A549 (cell line): ENCODE data around the gene ZNF581. TPM values are rescaled to one million over a fixed set of nuclear protein-coding genes. Genes with fewer than 3 reads are reported as not detected.

Source experiments
- ATAC-seq, 2 experiments: fragments of 200-7000 bp in 1 of 2; fragments of >200 bp in 1 of 2; cut with Nextera tagmentation in 1 of 2; cut with Tn5 transposase in 1 of 2; 3 replicates each; pipeline versions ENCODE4 v1.8.0 to v1.9.1; 2018 to 2020; ENCODE audit warnings: mild to moderate bottlenecking in 1 of 2, moderate library complexity in 1 of 2
- CTCF ChIA-PET: fragments of 300-600 bp; sonication (Branson Sonifier 250); formaldehyde crosslinking; extraction: SDS; loops from one replicate; lab custom pipeline; 2021; ENCODE audit warnings: antibody characterized with exemption, inconsistent platforms; lab: Yijun Ruan, JAX
- POLR2A ChIA-PET: fragments of 350-600 bp; formaldehyde crosslinking; extraction: SDS; loops from one replicate; lab custom pipeline; 2021; ENCODE audit warnings: antibody characterized with exemption, inconsistent platforms; lab: Yijun Ruan, JAX
- DNase-seq, 2 experiments: peaks; one replicate each; pipeline versions ENCODE4 v3.0.0 to v3.0.0-alpha.2; 2011 to 2016; ENCODE audit warnings: low read depth in 1 of 2, low spot score in 1 of 2
- FAIRE-seq: peaks from 2 replicates; lab custom pipeline; 2011; peaks lifted over from hg19 to GRCh38; lab: Jason Lieb, UNC
- H3K27ac ChIP-seq, 2 experiments: fragments of >200 bp; sonication (Bioruptor Twin); formaldehyde crosslinking; 3 replicates each; pipeline ENCODE4 v1.5.1; 2016 to 2017
- H3K4me1 ChIP-seq: fragments of >200 bp; sonication (Bioruptor Twin); formaldehyde crosslinking; 3 replicates; pipeline ENCODE4 v1.6.1; 2016
- H3K4me2 ChIP-seq: fragments of >200 bp; sonication (Bioruptor Twin); formaldehyde crosslinking; 3 replicates; pipeline ENCODE4 v1.6.1; 2016
- H3K4me3 ChIP-seq: fragments of >200 bp; sonication (Bioruptor Twin); formaldehyde crosslinking; 3 replicates; pipeline ENCODE4 v1.5.1; 2016
- H3K9me3 ChIP-seq: fragments of >200 bp; sonication (Bioruptor Twin); formaldehyde crosslinking; 3 replicates; pipeline ENCODE4 v1.6.1; 2016
- BHLHE40 ChIP-seq: IDR thresholded peaks from 2 replicates; pipeline ENCODE4 v1.6.1; 2012; ENCODE audit warnings: low read depth, low read length, inconsistent platforms
- CBX2 ChIP-seq: fragments of 200-600 bp; sonication (generic); IDR thresholded peaks from 2 replicates; pipeline ENCODE4 v1.6.1; 2016; ENCODE audit warnings: low read depth, mild to moderate bottlenecking, borderline replicate concordance
- CBX8 ChIP-seq: fragments of 200-600 bp; sonication (generic); IDR thresholded peaks from 2 replicates; pipeline ENCODE4 v1.6.1; 2016
- CEBPB ChIP-seq, 2 experiments: fragments of >200 bp in 1 of 2; sonication (Bioruptor Twin) in 1 of 2; formaldehyde crosslinking in 1 of 2; IDR thresholded peaks; 2 replicates each; pipeline ENCODE4 v1.6.1; 2012 to 2016
- EHMT2 ChIP-seq: fragments of 200-600 bp; sonication (generic); IDR thresholded peaks from 2 replicates; pipeline ENCODE4 v1.6.1; 2016; ENCODE audit warnings: antibody characterized with exemption, low read depth, mild to moderate bottlenecking, moderate library complexity
- EP300 ChIP-seq, 2 experiments: fragments of >200 bp; sonication (Bioruptor Twin); formaldehyde crosslinking; IDR thresholded peaks; 2 replicates in 1 of 2; 3 replicates in 1 of 2; pipeline ENCODE4 v1.6.1; 2016 to 2017
- FOXS1 ChIP-seq: fragments of 250-450 bp; sonication (Bioruptor Pico); IDR thresholded peaks from 2 replicates; pipeline ENCODE4 v1.5.0; 2020; ENCODE audit warnings: mild to moderate bottlenecking, moderate library complexity
- HOXA7 ChIP-seq: fragments of 250-450 bp; sonication (Bioruptor Pico); IDR thresholded peaks from 2 replicates; pipeline ENCODE4 v1.5.0; 2020; ENCODE audit warnings: mild to moderate bottlenecking, moderate library complexity
- MAX ChIP-seq: IDR thresholded peaks from 2 replicates; pipeline ENCODE4 v1.6.1; 2012
- MAZ ChIP-seq: fragments of 150-350 bp; IDR thresholded peaks from 2 replicates; pipeline ENCODE4 v1.6.1; 2014; ENCODE audit warnings: antibody characterized with exemption, low read depth, low read length, borderline replicate concordance
- MYC ChIP-seq: IDR thresholded peaks from 2 replicates; pipeline ENCODE4 v1.6.1; 2012; ENCODE audit warnings: mild to moderate bottlenecking, inconsistent platforms, low read length, improper control_type of control experiment, borderline replicate concordance
- POLR2A ChIP-seq: IDR thresholded peaks from 2 replicates; pipeline ENCODE4 v1.6.1; 2012; ENCODE audit warnings: mild to moderate bottlenecking, low read length
- RARB ChIP-seq: fragments of 250-450 bp; sonication (Bioruptor Pico); IDR thresholded peaks from 2 replicates; pipeline ENCODE4 v1.8.0; 2021; ENCODE audit warnings: mild to moderate bottlenecking, moderate library complexity
- SMC3 ChIP-seq: fragments of >200 bp; sonication (Bioruptor Twin); formaldehyde crosslinking; IDR thresholded peaks from 3 replicates; pipeline ENCODE4 v1.6.1; 2018; ENCODE audit warnings: inconsistent platforms
- TP53 ChIP-seq: fragments of 250-450 bp; sonication (Bioruptor Pico); IDR thresholded peaks from 2 replicates; pipeline ENCODE4 v1.5.0; 2021; ENCODE audit warnings: mild to moderate bottlenecking, moderate library complexity
- ZC3H11A ChIP-seq: fragments of 450-650 bp; IDR thresholded peaks from 2 replicates; pipeline ENCODE4 v1.6.1; 2014; ENCODE audit warnings: antibody characterized with exemption, mild to moderate bottlenecking
- ZSCAN20 ChIP-seq: fragments of 250-450 bp; sonication (Bioruptor Pico); IDR thresholded peaks from 2 replicates; pipeline ENCODE4 v1.8.0; 2022; ENCODE audit warnings: mild to moderate bottlenecking, moderate library complexity
- WGBS: methylation state at CpG from one replicate; pipeline ENCODE4 v1.1.6; 2017; ENCODE audit errors: missing lambda C conversion rate; 5-methylcytosine and 5-hydroxymethylcytosine counted together
- polyA plus RNA-seq, 4 experiments: library from polyadenylated mRNA; depleted of rRNA in 3 of 4; stranded (reverse); fragments of >200 nt; fragmentation: RNase III in 1 of 4; extraction: RNeasy Plus Mini Kit Qiagen cat#74134 plus additional on column Dnase treatment in 1 of 4; gene quantifications; 2 replicates in 3 of 4; 3 replicates in 1 of 4; pipeline ENCODE4 v1.2.3, GENCODE V29; 2011 to 2017
- TF ChIP-seq, protein P1 (sequence below): fragments of >200 bp; sonication (Bioruptor Twin); formaldehyde crosslinking; IDR thresholded peaks from 2 replicates; pipeline ENCODE4 v1.6.1; 2016
- TF ChIP-seq, protein P2 (sequence below): fragments of 200-600 bp; sonication (generic); IDR thresholded peaks from 2 replicates; pipeline ENCODE4 v1.6.1; 2016; ENCODE audit warnings: antibody characterized with exemption, mild to moderate bottlenecking, moderate library complexity

The ZNF581 gene
- polyA plus RNA-seq, 2 of the 4 experiments (the other 2 are of a cell fraction), result 13.9 to 24.9 TPM

DNA sequence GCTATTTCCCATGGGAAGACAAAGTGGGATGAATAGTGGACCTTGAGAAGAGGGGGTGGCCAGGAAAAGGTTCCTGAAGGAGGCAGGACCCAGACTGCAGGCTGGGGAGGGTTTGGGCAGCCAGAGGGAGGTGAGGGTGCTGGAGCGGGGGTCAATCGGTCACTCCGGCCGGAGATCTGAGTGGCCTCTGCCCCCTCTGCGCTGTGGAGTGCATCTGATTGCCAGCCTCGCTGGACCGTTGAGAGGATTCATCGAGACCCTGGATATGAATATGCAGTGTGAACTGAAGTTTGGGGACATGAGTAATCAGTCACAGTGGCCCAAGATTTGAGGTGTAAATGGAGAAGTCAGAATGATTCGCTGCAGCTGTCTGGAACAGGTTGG is 8.1 kb upstream of the ZNF581 start:
- no peak for DNase-seq
- Histone ChIP-seq H3K4me1 (peaks cover 22% of the 10 kb centered on the region), H3K4me2 (peak overlapping the region; percentile 99), H3K9me3 (no peaks in the 10 kb centered on the region), H3K4me3 (peak overlapping the region; percentile 76), H3K27ac (peak overlapping the region; percentile 88 to 94)
- no peak for FAIRE-seq
- ChIA-PET CTCF (interaction anchor here (1.0 to 24.9 kb wide), 10 partner anchors 9 to 168 kb away, joined by 3 to 363 read pairs (median 43); partner anchors contain the start of genes CCDC106, ZNF581, ZNF784 and ZNF865), POLR2A (interaction anchor here (0.6 to 2.5 kb wide), 9 partner anchors 11 to 115 kb away, joined by 3 to 9 read pairs (median 7); partner anchors contain the start of genes FIZ1, U2AF2, ZNF524 and ZNF784)
- WGBS, result 9% methylated on average over 9 of the region's 9 CpGs
- ATAC-seq, result no peak
- no peak for TF ChIP-seq TP53 (CRISPR knock-in tag)
- no peak for TF ChIP-seq FOXS1 (CRISPR knock-in tag)
- no peak for TF ChIP-seq BHLHE40

GRCh38 chr19:55635856-55636440 is 7.5 kb upstream of the ZNF581 start:
- ChIA-PET POLR2A (interaction anchor here (0.6 to 3.4 kb wide), 5 partner anchors 11 to 37 kb away, joined by 3 to 20 read pairs (median 6); partner anchors contain the start of genes CCDC106, FIZ1, U2AF2 and ZNF784), CTCF (interaction anchor here (1.6 to 24.9 kb wide), 6 partner anchors 10 to 475 kb away, joined by 3 to 363 read pairs (median 26); partner anchors contain the start of genes CCDC106 and ZNF865)
- Histone ChIP-seq H3K9me3 (no peaks in the 10 kb centered on the region), H3K4me2 (peak overlapping the region; percentile 99), H3K27ac (peak overlapping the region; percentile 88 to 94; a peak in 5 of 6 replicates), H3K4me1 (peaks cover 23% of the 10 kb centered on the region), H3K4me3 (peak overlapping the region; percentile 76)
- DNase-seq, result no peak
- no peak for FAIRE-seq
- ATAC-seq, result no peak
- TF ChIP-seq CBX8, result no peak
- no peak for TF ChIP-seq MAZ
- TF ChIP-seq, protein P1, sequence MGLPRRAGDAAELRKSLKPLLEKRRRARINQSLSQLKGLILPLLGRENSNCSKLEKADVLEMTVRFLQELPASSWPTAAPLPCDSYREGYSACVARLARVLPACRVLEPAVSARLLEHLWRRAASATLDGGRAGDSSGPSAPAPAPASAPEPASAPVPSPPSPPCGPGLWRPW, result no peak
- TF ChIP-seq RARB (CRISPR knock-in tag), result no peak
- TF ChIP-seq FOXS1 (CRISPR knock-in tag), result no peak
- no peak for TF ChIP-seq ZSCAN20 (CRISPR knock-in tag)
- TF ChIP-seq EHMT2, result no peak
- no peak for TF ChIP-seq MYC
- no peak for TF ChIP-seq CEBPB (IDR thresholded peaks at IDR 0.05)
- TF ChIP-seq, protein P2, sequence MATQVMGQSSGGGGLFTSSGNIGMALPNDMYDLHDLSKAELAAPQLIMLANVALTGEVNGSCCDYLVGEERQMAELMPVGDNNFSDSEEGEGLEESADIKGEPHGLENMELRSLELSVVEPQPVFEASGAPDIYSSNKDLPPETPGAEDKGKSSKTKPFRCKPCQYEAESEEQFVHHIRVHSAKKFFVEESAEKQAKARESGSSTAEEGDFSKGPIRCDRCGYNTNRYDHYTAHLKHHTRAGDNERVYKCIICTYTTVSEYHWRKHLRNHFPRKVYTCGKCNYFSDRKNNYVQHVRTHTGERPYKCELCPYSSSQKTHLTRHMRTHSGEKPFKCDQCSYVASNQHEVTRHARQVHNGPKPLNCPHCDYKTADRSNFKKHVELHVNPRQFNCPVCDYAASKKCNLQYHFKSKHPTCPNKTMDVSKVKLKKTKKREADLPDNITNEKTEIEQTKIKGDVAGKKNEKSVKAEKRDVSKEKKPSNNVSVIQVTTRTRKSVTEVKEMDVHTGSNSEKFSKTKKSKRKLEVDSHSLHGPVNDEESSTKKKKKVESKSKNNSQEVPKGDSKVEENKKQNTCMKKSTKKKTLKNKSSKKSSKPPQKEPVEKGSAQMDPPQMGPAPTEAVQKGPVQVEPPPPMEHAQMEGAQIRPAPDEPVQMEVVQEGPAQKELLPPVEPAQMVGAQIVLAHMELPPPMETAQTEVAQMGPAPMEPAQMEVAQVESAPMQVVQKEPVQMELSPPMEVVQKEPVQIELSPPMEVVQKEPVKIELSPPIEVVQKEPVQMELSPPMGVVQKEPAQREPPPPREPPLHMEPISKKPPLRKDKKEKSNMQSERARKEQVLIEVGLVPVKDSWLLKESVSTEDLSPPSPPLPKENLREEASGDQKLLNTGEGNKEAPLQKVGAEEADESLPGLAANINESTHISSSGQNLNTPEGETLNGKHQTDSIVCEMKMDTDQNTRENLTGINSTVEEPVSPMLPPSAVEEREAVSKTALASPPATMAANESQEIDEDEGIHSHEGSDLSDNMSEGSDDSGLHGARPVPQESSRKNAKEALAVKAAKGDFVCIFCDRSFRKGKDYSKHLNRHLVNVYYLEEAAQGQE, result no peak
- no peak for TF ChIP-seq ZC3H11A
- TF ChIP-seq EP300 (IDR thresholded peaks at IDR 0.05), result no peak
- no peak for TF ChIP-seq SMC3
- no peak for TF ChIP-seq POLR2A
- TF ChIP-seq CBX2, result no peak
- TF ChIP-seq HOXA7 (CRISPR knock-in tag), result no peak
- WGBS, result 46% methylated on average over 7 of the region's 7 CpGs

DNA sequence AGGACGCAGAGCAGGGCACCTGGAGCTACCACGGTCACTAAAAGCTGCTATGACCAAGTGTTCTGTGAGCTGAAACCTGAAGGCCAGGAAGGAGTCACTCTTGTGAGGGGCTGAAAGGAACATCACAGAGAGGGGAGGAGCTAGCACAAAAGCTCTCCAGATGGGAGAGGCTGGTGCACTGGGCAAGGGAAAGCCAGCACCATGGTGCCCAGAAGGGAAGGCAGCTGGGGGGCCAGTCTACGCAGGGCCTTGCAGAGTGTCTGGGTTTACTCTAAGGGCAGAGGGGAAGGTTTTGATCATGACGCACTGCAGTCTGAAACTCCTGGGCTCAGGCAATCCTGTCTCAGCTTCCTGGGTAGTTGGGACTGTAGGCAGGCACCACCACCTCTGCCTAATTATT is 6.7 kb upstream of the ZNF581 start:
- peaks cover 22% of the 10 kb centered on the region for H3K4me1 ChIP-seq
- ChIA-PET CTCF (interaction anchor here (1.1 to 24.9 kb wide), 10 partner anchors 9 to 697 kb away, joined by 3 to 363 read pairs (median 10); partner anchors contain the start of genes CCDC106 and ZNF865), POLR2A (interaction anchor here (1.2 to 3.4 kb wide), 4 partner anchors 11 to 38 kb away, joined by 5 to 20 read pairs (median 7); partner anchors contain the start of genes CCDC106, FIZ1, U2AF2 and ZNF784)
- peak overlapping the region; percentile 99 for H3K4me2 ChIP-seq
- H3K4me3 ChIP-seq, result no peak overlapping the region
- WGBS, result 87% methylated on average over 4 of the region's 4 CpGs
- TF ChIP-seq MAX (no peak), CBX2 (no peak)
- no peak overlapping the region for H3K27ac ChIP-seq
- no peak for DNase-seq
- no peak for ATAC-seq
- no peaks in the 10 kb centered on the region for H3K9me3 ChIP-seq
- no peak for FAIRE-seq
